Esophagus squamous epithelium (tissue), 5 donors: ENCODE data around the gene CREB5. TPM values are rescaled to one million over a fixed set of nuclear protein-coding genes. Genes with fewer than 3 reads are reported as not detected.

Experiments used
- DNase-seq: peaks from one replicate; lab custom pipeline; 2025; lab: John Stamatoyannopoulos, UW
- H3K27ac ChIP-seq, 4 donors: fragments of 200-600 bp; sonication (generic); one replicate each; pipeline ENCODE4 v1.5.1; 2016 to 2019; ENCODE audit warnings: mild to moderate bottlenecking in 1 of 4
- H3K27me3 ChIP-seq, 4 donors: fragments of 200-600 bp; sonication (generic); 1 replicate in 3 of 4; 2 replicates in 1 of 4; pipeline versions ENCODE4 v1.5.1 to v1.6.0; 2017 to 2021; ENCODE audit warnings: antibody characterized with exemption in 1 of 4
- H3K36me3 ChIP-seq, 3 donors: fragments of 200-600 bp; sonication (generic); one replicate each; pipeline ENCODE4 v1.5.1; 2016 to 2019
- H3K4me1 ChIP-seq, 3 donors: fragments of 200-600 bp; sonication (generic); one replicate each; pipeline ENCODE4 v1.5.1; 2017 to 2019
- H3K4me3 ChIP-seq, 4 donors: fragments of 200-600 bp; sonication (generic); 1 replicate in 3 of 4; 2 replicates in 1 of 4; pipeline ENCODE4 v1.5.1; 2016 to 2019; ENCODE audit warnings: mild to moderate bottlenecking in 2 of 4, moderate library complexity in 1 of 4
- H3K9me3 ChIP-seq, 3 donors: fragments of 200-600 bp; sonication (generic); one replicate each; pipeline ENCODE4 v1.5.1; 2016 to 2019
- CTCF ChIP-seq, 6 experiments: fragments of 450-650 bp in 4 of 6; fragments of 200-600 bp in 2 of 6; sonication (generic) in 2 of 6; IDR thresholded peaks; one replicate each; pipeline ENCODE4 v1.5.1; 2016 to 2019; ENCODE audit warnings: antibody characterized with exemption in 6 of 6, mild to moderate bottlenecking in 4 of 6, moderate library complexity in 4 of 6
- POLR2A ChIP-seq, 4 donors: fragments of 450-650 bp; IDR thresholded peaks; one replicate each; pipeline ENCODE4 v1.6.1; 2017; ENCODE audit warnings: antibody characterized with exemption in 4 of 4, mild to moderate bottlenecking in 4 of 4, moderate library complexity in 3 of 4
- WGBS, 2 donors: methylation state at CpG; one replicate each; pipeline ENCODE4 v1.1.5; 2018; 5-methylcytosine and 5-hydroxymethylcytosine counted together
- intact Hi-C: fragments of 100-400 bp; cut with DNase I; formaldehyde crosslinking; loops from one replicate; pipeline ENCODE4 v1.15.0; 2022
- total RNA-seq, 4 donors: library from RNA; depleted of rRNA; stranded (reverse); fragments of >200 nt; gene quantifications; one replicate each; pipeline ENCODE4 v1.1.0, GENCODE V29; 2016
- donor health status: DM: yes; HTN: yes; CAD: no.

CREB5 gene
- total RNA-seq, 4 donors from 2014 or later = 0.30 to 5.0 (median 2.2) TPM

GRCh38 chr7:28602282-28602681 is 190.0 kb downstream of the CREB5 start:
- TF ChIP-seq CTCF (IDR thresholded peaks at IDR 0.05) (no peak), POLR2A (IDR thresholded peaks at IDR 0.05) (no peak)
- Histone ChIP-seq H3K27ac (no peak overlapping the region), H3K36me3 (no peaks in the 10 kb centered on the region), H3K27me3 (no peaks in the 10 kb centered on the region), H3K4me1 (no peaks in the 10 kb centered on the region), H3K9me3 (no peaks in the 10 kb centered on the region), H3K4me3 (no peak overlapping the region)
- intact Hi-C loops = no loop called here
- DNase-seq = no peak
- 74 to 100% methylated on average over 3 of the region's 3 CpGs for WGBS, 2 donors

- WGBS, 2 donors = 70 to 79% methylated on average over 6 to 7 of the region's 7 CpGs
- intact Hi-C loops = no loop called here
- Histone ChIP-seq H3K36me3 (no peaks in the 10 kb centered on the region), H3K4me3 (no peak overlapping the region), H3K9me3 (no peaks in the 10 kb centered on the region), H3K27me3 (peaks cover 0 to 3% (median 0%) of the 10 kb centered on the region in 4 donors), H3K27ac (no peak overlapping the region), H3K4me1 (peaks cover 0 to 10% (median 0%) of the 10 kb centered on the region in 3 donors)
- no peak for DNase-seq
- no peak for TF ChIP-seq POLR2A (IDR thresholded peaks at IDR 0.05)
- no peak for TF ChIP-seq CTCF (IDR thresholded peaks at IDR 0.05)
Observed at GRCh38 chr7:28605427-28606085, 193.2 kb downstream of the CREB5 start.

- H3K27ac ChIP-seq = no peak overlapping the region
- peaks cover 0 to 3% (median 0%) of the 10 kb centered on the region in 4 donors for H3K27me3 ChIP-seq
- no peaks in the 10 kb centered on the region for H3K36me3 ChIP-seq
- TF ChIP-seq POLR2A (IDR thresholded peaks at IDR 0.05) = no peak
- TF ChIP-seq CTCF (IDR thresholded peaks at IDR 0.05) = no peak
- H3K4me3 ChIP-seq = no peak overlapping the region
- DNase-seq = no peak
- H3K4me1 ChIP-seq = peaks cover 0 to 11% (median 0%) of the 10 kb centered on the region in 3 donors
- intact Hi-C loops = no loop called here
- H3K9me3 ChIP-seq = no peaks in the 10 kb centered on the region
Observed at GRCh38 chr7:28606421-28606820, 194.1 kb downstream of the CREB5 start.

GRCh38 chr7:28607855-28608193 is 195.5 kb downstream of the CREB5 start:
- Histone ChIP-seq H3K4me1 (peaks cover 0 to 15% (median 0%) of the 10 kb centered on the region in 3 donors), H3K4me3 (no peak overlapping the region), H3K9me3 (no peaks in the 10 kb centered on the region), H3K27me3 (peaks cover 0 to 3% (median 0%) of the 10 kb centered on the region in 4 donors), H3K36me3 (no peaks in the 10 kb centered on the region), H3K27ac (no peak overlapping the region)
- intact Hi-C loops = no loop called here
- DNase-seq = no peak
- 60 to 79% methylated on average over 4 of the region's 4 CpGs for whole genome bisulfite sequencing, 2 donors
- TF ChIP-seq POLR2A (IDR thresholded peaks at IDR 0.05) (no peak), CTCF (IDR thresholded peaks at IDR 0.05) (no peak)

GRCh38 chr7:28608237-28608656 is 195.9 kb downstream of the CREB5 start:
- no peak overlapping the region for H3K4me3 ChIP-seq
- no peaks in the 10 kb centered on the region for H3K9me3 ChIP-seq
- no peaks in the 10 kb centered on the region for H3K36me3 ChIP-seq
- intact Hi-C loops = no loop called here
- H3K4me1 ChIP-seq = peaks cover 0 to 15% (median 0%) of the 10 kb centered on the region in 3 donors
- no peak overlapping the region for H3K27ac ChIP-seq
- peaks cover 0 to 3% (median 0%) of the 10 kb centered on the region in 4 donors for H3K27me3 ChIP-seq
- DNase-seq = no peak
- WGBS, 2 donors = 67 to 75% methylated on average over 1 of the region's 1 CpG
- no peak for TF ChIP-seq POLR2A (IDR thresholded peaks at IDR 0.05)
- TF ChIP-seq CTCF (IDR thresholded peaks at IDR 0.05) = no peak
